NCI-H774 (cell line): ENCODE measurements around the gene SDK2.

Experiments used
- DNase-seq: peaks from one replicate; lab custom pipeline; 2025; lab: John Stamatoyannopoulos, UW

Gene SDK2

DNA sequence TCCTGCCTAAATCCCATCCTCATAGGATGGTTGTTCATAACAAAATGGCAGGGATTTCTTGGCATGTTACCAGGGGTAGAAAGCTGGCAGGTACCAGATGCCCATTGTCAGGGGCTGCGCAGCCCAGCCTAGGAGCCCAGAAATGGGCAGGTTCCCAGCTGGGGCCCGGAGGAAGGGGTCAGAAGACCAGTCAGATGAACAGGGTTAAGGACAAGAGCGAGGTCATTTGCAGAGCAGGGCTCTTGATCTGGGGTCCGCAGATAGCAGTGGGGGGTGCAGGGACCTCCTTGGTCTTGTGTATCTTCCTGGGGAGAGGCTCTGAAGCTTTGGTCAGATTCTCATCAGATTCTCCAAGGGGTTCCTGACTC lies 280.1 kb downstream of the SDK2 start:
- no peak for DNase-seq

GRCh38 chr17:73363442-73364154 lies 280.6 kb downstream of the SDK2 start:
- no peak for DNase-seq

DNA sequence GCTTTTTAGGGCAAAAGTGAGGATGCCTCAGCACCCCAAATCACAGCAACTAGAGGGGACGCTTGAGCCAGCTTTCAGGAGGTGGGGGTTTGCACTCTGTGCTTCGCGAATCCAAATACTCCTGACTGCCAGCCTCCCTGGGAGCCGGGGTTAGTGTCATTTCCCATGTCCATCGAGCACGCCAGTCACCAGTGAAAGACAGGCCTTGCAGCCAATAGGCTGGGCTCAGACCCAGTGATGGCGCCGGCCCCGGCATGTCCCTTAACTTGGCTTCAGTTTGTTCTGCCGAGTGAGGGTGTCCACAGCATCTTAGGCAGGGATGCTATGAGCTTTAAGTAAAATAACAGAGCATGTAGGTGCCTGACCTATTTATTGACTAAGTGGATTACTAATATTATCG lies 281.5 kb downstream of the SDK2 start:
- DNase-seq, result no peak

DNA sequence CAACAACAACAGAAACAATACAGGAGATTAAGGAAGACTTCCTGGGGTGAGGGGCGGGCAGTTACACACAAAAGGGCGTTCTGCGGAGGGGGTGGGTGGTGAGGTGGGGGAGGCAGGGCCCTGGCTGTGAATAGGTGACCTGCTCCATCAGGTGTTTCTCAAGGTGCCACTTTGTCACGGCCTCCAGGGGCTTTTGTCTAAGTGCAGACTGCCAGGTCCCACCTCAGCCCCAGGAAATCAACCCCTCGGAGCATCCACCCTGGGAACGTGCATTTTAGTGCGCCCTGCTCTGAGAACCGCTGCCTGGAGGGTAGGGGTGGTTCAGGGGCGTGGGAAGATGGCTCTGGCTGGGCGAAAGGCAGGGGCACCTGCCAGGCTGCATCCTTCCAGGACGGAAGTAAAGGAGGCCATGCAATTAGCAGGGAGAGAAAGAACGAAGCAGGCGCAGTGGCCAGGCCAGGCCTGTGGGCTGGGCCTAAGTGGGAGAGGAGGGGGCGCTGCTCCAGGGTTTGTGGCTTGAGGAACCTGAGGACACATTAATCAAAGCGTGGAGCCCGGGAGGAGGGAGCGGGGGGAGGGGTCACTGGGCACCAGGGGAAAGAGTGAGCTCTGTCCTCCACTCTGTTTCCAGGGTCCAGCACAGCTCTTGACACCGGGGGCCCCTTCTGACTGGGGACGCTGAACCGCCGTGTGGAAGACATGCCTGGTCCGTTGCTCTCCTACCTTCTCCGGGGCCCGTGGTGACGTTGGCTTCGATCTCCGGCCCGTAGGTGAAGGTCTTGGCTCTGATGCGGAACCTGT lies 283.1 kb downstream of the SDK2 start:
- no peak for DNase-seq

DNA sequence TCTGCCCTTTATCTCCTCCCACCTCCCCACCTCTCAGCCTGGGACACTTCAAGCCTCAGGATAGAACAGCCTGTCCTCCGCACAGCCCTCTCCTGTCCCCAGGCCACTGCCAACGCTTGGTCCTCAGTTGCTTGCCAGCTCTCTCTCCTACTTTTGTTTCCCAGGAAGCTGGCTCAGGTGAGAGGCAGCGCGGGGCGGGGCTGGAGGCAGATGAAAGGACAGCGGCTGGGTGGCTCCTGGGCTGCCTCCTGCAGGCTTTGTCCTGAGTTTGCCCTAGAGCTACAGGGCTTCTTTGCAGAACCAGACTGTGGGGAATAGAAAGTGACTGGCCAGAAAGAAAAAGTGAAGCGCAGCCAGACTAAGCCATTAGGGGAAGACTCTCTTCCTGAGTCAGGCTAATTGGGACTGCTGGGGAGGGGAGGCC lies 284.2 kb downstream of the SDK2 start:
- no peak for DNase-seq

- no peak for DNase-seq
These were observed 284.9 kb downstream of the SDK2 start for GRCh38 chr17:73359352-73359751.

DNA sequence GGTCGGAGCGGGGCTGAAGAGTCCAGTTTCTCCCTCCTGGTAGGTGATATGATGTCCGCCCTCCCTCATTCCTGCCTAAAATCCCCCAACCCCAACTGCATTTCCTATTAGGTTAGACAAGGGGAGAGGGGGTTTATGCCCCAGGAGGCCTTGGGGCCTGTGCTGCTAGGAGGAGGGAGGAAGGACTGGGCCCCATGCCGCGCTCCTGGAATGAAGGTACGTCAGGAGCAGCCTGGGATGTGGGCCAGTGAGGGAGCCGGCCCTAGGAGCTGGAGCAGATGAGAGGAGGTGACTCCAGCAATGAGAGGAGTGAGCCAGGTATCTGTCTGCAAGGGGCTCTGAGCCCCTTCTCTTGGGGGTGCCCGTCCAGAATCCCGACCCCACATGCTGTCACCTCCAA lies 285.6 kb downstream of the SDK2 start:
- DNase-seq, result no peak

DNA sequence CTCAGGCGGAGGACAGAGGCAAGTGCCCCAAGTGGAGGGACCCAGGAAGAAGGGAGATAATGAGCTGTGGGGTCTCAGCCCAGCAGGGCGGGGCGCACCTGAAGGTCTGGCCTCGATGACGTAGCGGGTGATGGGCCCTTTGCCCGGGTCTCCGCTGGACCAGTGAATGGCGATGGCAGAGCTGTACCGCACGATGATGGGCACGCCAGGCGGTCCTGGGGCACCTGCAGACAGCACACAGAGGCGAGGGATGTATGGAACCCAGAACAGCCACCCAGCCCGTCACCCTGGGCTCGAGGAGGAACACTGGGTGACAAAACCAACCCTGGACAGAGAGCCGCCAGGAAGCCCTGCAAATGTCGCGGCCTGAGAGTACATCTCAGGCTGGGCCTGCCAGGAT lies 286.3 kb downstream of the SDK2 start:
- DNase-seq, result no peak

DNA sequence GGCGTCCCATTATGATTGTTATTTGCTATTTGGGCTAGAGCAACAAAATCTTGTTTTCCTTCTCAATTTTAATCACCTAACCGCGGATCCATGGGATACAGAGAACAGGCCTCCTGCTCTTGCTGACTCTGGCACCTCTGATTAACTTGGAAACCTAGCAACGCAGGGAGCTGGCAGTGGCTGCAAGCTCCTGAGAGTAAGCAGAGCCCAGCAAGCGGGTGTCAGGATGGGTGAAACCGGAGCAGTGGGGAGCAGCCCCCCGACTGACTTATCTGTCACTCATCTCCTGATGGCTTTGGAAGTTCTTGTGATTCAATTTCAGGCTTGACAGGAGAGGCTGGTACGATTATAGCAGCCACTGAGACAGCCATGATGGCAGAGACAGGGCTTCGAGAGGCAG lies 286.9 kb downstream of the SDK2 start:
- DNase-seq, result no peak

- no peak for DNase-seq
These were observed 287.6 kb downstream of the SDK2 start for GRCh38 chr17:73356561-73357170.

DNA sequence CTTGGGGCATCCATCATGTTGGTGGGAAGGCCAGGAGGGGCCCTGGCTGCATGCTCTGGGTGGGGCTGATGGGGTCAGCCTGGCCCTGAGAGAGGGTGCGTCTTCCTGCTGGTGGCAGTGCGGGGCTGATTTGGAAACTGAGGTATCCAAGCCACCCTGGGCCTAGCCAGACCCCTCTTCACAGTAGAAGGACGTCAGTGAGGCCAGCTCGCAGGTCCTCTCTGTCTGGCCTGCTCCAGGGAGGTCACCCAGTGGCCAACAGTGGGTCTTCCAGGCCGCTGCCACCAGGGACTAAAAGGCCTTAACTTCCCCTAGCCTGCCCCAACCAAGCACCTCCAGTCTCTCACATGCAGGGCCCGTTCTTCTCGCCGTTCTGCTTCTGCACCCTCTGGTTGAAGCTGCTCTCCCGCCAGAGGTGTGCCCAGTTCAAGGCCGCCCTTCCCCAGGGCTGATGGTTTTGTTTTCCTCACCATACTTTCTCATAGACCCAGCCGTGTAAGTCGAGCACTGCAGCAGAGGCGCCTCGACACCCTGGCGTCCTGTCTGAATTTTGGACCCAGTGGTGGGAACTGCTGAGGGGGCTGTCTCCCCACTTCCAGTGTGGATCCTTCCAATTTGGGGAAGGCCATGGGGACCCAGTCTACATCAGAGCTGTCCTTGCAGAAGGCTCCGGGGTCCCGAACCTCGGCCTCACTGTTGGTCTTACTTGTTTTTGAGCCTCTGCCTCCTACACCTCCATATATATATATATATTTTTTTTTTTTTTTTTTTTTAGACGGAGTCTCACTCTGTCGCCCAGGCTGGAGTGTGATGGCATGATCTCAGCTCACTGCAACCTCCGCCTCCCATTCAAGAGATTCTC lies 289.6 kb downstream of the SDK2 start:
- DNase-seq, result no peak

DNA sequence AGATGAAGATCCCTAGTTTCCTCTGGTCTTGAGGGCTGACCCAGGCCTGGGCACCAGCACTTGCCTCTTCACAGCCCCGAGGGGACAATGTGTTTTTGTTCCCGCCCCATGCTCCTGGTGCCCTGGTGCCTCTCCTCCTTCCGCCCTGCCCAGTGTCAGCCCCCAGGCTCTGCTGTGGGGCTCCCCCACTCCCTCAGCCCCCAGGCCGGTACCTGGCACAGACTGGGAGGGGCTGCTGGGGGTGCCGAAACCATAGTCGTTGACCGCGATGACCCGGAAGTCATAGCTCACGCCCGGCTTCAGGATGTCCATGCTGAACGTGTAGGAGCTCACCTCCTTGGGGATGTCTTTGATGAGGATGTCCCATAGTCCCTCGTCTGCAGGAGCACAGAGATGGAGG lies 292.0 kb downstream of the SDK2 start:
- no peak for DNase-seq

- DNase-seq, result no peak
These were observed 292.5 kb downstream of the SDK2 start for GRCh38 chr17:73351764-73352163.

DNA sequence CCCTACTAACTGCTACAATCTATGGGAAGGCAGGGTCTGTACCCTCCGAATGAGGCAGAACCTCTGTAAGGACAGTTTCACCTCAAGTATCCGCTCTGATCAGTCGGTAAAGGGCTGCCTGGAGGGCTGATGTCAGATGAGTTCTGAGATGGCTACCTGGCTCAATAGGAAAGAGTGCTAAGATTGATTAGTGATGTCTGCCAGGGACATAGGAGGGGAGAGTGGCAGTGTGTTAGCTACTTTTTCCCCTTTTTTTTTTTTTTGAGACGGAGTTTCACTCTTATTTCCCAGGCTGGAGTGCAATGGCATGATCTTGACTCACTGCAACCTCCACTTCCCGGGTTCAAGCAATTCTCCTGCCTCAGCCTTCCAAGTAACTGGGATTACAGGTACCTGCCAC lies 293.4 kb downstream of the SDK2 start:
- DNase-seq, result no peak

- DNase-seq, result no peak
These were observed 294.6 kb downstream of the SDK2 start for GRCh38 chr17:73349647-73350046.

DNA sequence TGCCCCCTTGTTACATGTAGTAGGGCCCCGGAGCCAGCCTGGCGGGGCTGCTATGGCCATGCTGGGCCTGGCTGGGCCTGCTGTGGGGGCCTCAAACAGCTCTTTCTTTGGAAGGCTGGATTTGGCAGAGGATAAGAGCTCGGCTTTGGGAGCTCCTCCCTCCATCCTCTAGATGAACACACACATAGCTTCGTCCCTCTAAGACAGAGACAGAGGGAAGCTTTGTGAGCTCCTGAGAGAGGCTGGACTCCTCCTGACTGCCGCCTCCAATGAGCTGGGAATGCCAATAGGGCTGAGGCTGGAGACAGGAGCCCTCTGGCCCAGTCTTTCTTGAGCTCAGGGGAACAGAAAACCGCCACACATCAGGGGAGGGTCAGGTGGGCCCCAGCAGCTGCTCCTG lies 295.1 kb downstream of the SDK2 start:
- no peak for DNase-seq

DNA sequence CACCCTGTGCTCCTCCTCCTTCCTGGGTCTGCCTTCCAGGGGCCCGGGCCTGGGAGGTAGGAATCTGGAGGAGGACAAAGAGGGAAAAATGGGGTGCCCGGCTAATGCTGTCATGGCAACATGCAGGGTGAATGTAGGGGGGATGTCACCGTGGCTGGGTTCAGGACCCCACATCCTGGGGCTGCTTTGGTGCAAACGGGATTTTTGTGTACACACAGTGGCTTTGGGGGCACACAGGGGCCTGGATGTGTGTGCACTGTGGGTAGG lies 295.5 kb downstream of the SDK2 start:
- no peak for DNase-seq

DNA sequence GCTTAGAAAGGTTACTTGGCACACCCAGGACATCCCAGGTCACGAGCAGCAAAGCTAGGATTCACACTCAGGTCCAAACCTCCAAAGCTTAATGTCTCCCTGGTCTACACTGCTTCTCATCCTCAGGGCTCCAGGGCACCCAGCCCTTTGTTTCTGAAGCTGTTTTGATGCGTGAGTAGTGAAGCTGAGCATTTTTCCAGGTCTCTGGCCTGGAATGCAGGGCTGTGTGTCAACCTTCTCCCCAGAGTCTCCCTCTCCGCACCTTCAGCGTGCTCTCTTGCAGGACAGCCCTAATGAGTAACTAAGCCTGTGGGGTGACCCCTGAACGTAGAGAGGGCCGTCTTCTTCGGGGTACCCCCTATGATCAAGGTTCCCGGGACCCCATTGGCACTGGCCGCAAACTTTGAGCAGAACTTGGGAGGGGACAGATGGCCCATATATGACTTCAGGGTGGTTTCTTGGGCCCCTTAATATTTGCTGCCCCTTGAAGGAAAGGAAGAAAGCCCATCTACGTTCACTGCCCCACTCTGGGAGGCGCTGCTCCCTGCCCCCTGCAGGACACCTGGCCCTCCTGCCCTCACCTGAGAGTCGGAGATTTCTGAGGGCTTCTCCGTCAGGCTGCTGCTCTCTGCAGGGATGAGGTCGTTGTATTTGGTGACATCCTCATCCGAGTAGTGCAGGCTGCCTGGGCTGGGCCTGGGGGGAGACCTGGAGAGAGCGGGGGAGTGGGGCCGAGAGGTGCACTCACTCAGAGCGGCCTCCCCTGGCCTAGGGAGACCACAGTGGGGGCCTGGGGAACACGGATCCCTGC lies 296.0 kb downstream of the SDK2 start:
- DNase-seq, result no peak

GRCh38 chr17:73347351-73347750 lies 296.9 kb downstream of the SDK2 start:
- no peak for DNase-seq

GRCh38 chr17:73346501-73347162 lies 297.6 kb downstream of the SDK2 start:
- no peak for DNase-seq
